GM13976 (cell line): ENCODE measurements around the gene UBL3.

Experiments used
- DNase-seq: peaks from one replicate; pipeline ENCODE4 v3.0.0; 2012; ENCODE audit warnings: low spot score
- CTCF ChIP-seq: IDR thresholded peaks from 2 replicates; pipeline ENCODE4 v1.5.1; 2012; ENCODE audit warnings: borderline replicate concordance, mild to moderate bottlenecking; ENCODE audit not compliant: insufficient read depth; ENCODE audit errors: extremely low read depth, missing control alignments, control extremely low read depth
- in situ Hi-C: fragments of 300-500 bp; cut with MboI; formaldehyde crosslinking; loops from one replicate; pipeline ENCODE4 v1.12.0; 2022; ENCODE audit warnings: low sequenced_read_pairs, mixed read lengths, inconsistent platforms; ENCODE audit not compliant: unreplicated experiment

The UBL3 gene

GRCh38 chr13:29800687-29801086 lies 49.7 kb downstream of the UBL3 start:
- in situ Hi-C loops = no loop called here
- DNase-seq = no peak
- TF ChIP-seq CTCF = no peak

- DNase-seq = no peak
- TF ChIP-seq CTCF = no peak
- in situ Hi-C loops = no loop called here
Measured at GRCh38 chr13:29799041-29799440, 51.4 kb downstream of the UBL3 start.

- in situ Hi-C loops = no loop called here
- no peak for DNase-seq
- TF ChIP-seq CTCF = no peak
Measured at GRCh38 chr13:29791997-29792780, 58.2 kb downstream of the UBL3 start.

- DNase-seq = no peak
- no peak for TF ChIP-seq CTCF
- in situ Hi-C loops = no loop called here
Measured at GRCh38 chr13:29791508-29791907, 58.9 kb downstream of the UBL3 start.

GRCh38 chr13:29786698-29787097 lies 63.7 kb downstream of the UBL3 start:
- no peak for DNase-seq
- TF ChIP-seq CTCF = no peak
- in situ Hi-C loops = no loop called here

- in situ Hi-C loops = no loop called here
- DNase-seq = no peak
- no peak for TF ChIP-seq CTCF
Measured at GRCh38 chr13:29785978-29786377, 64.4 kb downstream of the UBL3 start.

GRCh38 chr13:29782798-29783197 lies 67.6 kb downstream of the UBL3 start:
- DNase-seq = no peak
- in situ Hi-C loops = no loop called here
- TF ChIP-seq CTCF = no peak
